ENCODE measurements around the gene FLNB. TPM values are rescaled to one million over a fixed set of nuclear protein-coding genes. Genes with fewer than 3 reads are reported as not detected.

FLNB gene
- total RNA-seq, 1 donor from 2014 or later: 676 TPM

- no peak for DNase-seq
Observed at GRCh38 chr3:58188921-58189451, 180.8 kb downstream of the FLNB start.

GRCh38 chr3:58189691-58190090 lies 181.5 kb downstream of the FLNB start:
- no peak for DNase-seq

- DNase-seq: no peak
Observed at GRCh38 chr3:58190291-58190690, 182.1 kb downstream of the FLNB start.

GRCh38 chr3:58190882-58191281 lies 182.7 kb downstream of the FLNB start:
- DNase-seq: no peak

- DNase-seq: peak; percentile 57
Observed at GRCh38 chr3:58191361-58191991, 183.3 kb downstream of the FLNB start.

GRCh38 chr3:58192069-58192468 lies 183.8 kb downstream of the FLNB start:
- DNase-seq: no peak

GRCh38 chr3:58193682-58194407 lies 185.6 kb downstream of the FLNB start:
- DNase-seq: no peak

- DNase-seq: no peak
Observed at GRCh38 chr3:58197588-58197987, 189.4 kb downstream of the FLNB start.

GRCh38 chr3:58198362-58198761 lies 190.1 kb downstream of the FLNB start:
- DNase-seq: peak; percentile 59

GRCh38 chr3:58198804-58199203 lies 190.6 kb downstream of the FLNB start:
- peak; percentile 81 for DNase-seq

GRCh38 chr3:58200121-58200709 lies 192.0 kb downstream of the FLNB start:
- no peak for DNase-seq

- no peak for DNase-seq
Observed at GRCh38 chr3:58200846-58201355, 192.7 kb downstream of the FLNB start.

- peak; percentile 59 for DNase-seq
Observed at GRCh38 chr3:58201451-58201850, 193.2 kb downstream of the FLNB start.

- DNase-seq: no peak
Observed at GRCh38 chr3:58202917-58203360, 194.7 kb downstream of the FLNB start.

GRCh38 chr3:58203541-58203940 lies 195.3 kb downstream of the FLNB start:
- no peak for DNase-seq

GRCh38 chr3:58204720-58205119 lies 196.5 kb downstream of the FLNB start:
- no peak for DNase-seq

- DNase-seq: no peak
Observed at GRCh38 chr3:58205981-58206380, 197.8 kb downstream of the FLNB start.

- DNase-seq: peak; percentile 43
Observed at GRCh38 chr3:58206406-58207011, 198.3 kb downstream of the FLNB start.

- DNase-seq: no peak
Observed at GRCh38 chr3:58207954-58208353, 199.7 kb downstream of the FLNB start.

- DNase-seq: no peak
Observed at GRCh38 chr3:58209933-58210332, 201.7 kb downstream of the FLNB start.

GRCh38 chr3:58210761-58211460 lies 202.7 kb downstream of the FLNB start, which contains the start of gene DNASE1L3:
DNASE1L3 (minus strand) TSS chr3:58210972; CDS start chr3:58210906, 66 bp downstream.
- no peak for DNase-seq

Data from dermis blood vessel endothelial cell (primary cell).